Activated CD4-positive, CD25-positive, alpha-beta regulatory T cell (primary cell): Measurements from ENCODE around the gene VPS8.
"Not testable (repeated sequence)": the region's sequence is repeated elsewhere in the genome, so short reads cannot be mapped to it uniquely, and the experiment has no call there.

ENCODE experiments used
- DNase-seq, 4 experiments: peaks; one replicate each; lab custom pipeline; 2025; lab: John Stamatoyannopoulos, UW

Gene VPS8

GRCh38 chr3:184985586-184985985 is 173.6 kb downstream of the VPS8 start:
- DNase-seq, result no peak

DNA sequence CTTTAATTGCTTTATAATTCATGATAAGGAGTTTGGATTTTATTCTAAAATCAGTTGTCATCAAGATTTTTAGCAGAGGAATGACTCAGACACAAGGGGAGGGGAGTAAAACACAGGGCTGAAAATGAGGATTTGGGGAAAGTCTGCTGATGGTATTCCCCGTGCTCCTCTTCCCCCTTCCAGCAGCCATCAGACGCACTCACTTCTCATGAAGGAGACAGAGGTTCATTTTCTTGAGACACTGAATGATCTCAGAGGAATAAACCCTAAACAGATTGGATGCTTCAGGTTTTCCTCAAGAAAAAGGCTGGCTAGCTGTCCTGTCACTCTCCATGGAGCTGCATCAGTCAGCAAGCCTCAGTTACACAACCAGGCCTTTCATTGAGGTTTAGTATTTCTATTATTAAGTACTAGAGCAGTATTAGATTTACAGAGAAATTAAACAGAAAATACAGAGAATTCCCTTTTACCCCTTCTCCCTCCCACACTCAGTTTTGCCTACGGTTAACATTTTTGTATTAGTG is 174.5 kb downstream of the VPS8 start:
- DNase-seq, result no peak

DNA sequence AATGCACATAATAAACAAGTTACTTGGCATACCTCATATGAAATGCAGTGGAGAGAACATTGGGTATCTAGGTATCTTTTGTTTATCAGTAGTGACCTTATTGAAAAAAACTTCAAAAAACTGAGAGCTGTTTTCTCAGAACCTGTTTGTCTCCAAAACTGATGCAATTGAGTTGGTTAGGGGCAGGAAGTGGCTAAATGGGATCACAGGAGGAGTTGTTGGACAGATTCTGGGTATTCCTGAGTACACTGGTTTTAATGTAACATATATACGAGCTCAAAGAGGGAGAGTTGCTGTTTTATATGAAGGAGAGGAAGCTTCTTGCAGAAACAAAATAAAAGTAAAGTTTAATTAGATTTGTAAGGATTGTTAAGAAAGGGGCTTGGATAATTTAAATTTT is 181.4 kb downstream of the VPS8 start:
- no peak for DNase-seq

DNA sequence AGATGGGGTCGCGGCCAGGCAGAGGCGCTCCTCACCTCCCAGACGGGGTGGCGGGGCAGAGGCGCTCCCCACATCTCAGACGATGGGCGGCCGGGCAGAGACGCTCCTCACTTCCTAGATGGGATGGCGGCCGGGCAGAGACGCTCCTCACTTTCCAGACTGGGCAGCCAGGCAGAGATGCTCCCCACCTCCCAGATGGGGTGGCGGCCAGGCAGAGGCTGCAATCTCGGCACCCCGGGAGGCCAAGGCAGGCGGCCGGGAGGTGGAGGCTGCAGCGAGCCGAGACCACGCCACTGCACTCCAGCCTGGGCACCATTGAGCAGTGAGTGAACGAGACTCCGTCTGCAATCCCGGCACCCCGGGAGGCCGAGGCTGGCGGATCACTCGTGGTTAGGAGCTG is 191.9 kb downstream of the VPS8 start:
- DNase-seq, result not testable (repeated sequence)

DNA sequence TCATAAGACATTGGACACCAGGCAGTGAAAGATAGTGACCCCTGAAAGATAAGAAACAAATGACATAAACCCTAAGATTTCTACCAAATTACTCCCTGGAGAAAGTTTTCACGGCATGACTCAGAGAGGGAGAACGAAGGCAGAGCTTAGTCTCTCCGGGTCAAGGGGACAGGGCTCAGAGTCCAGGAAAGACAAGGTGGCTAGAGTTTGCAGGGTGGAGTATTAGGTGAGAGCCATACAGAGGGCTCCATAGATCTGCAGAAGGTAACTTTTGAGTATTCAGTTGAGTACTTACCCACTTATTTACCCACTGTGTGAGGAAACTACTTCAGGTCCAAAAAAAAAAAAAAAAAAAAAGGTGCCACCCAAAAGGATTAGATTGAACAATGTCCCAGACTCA is 197.7 kb downstream of the VPS8 start:
- DNase-seq, result no peak

DNA sequence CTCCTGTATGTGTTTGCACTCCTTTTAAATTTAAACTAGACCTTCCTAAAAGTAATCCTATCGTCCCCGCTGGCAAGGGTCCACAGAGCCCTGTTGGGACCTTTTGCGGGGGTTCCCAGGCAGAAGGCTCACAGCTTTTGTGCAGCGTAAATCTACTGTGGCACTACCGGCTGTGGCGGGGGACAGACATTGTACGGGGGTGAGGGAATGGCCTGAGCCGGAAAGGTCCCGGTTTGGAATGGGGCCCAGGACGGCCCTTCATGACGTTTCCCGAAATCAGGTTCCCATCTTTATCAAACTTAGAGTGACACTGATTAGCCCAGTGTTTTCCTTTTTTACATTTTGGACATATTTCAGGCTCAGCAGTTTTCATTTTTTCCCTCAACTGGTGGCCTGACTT is 205.6 kb downstream of the VPS8 start:
- not testable (repeated sequence) for DNase-seq

- not testable (repeated sequence) for DNase-seq
Observed at GRCh38 chr3:185017996-185018395, 206.0 kb downstream of the VPS8 start.

DNA sequence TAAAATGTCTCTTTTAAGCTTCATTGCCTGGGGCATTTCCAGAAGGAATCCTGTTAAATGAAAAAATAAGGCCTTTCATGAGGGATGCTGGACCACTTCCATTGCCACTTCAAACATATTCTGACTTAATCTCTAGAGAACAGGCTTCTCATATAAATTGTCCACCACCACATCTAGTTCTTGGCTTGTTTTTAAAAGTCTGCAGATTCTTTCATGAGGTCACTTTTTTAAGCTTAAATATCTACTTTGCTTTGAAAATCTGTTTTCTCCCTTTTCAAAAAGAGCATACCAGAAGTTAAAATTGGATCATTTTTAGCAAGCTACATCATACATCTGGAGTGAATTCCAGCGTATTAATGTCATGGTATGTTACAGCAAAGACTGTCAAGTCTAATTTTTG is 209.3 kb downstream of the VPS8 start:
- no peak for DNase-seq

DNA sequence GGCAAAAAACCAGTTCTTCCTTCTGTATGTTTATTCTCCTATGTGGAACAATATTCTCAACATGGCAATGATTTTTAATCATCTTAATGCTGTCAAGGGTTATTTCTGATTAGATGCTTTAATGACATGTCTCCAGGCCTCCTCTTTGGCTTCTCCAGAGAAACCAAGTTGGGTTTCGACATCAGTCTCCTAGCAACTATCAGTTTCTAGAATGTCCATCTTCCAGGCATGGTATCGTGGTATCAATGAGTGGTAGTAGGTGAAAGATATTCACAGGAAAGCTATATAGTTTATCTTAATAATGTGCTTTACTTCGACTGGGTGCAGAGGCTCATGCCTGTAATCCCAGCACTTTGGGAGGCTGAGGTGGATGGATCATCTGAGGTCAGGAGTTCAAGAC is 212.4 kb downstream of the VPS8 start:
- no peak for DNase-seq

- no peak for DNase-seq
Observed at GRCh38 chr3:185024966-185025365, 213.0 kb downstream of the VPS8 start.

- no peak for DNase-seq
Observed at GRCh38 chr3:185028121-185028520, 216.2 kb downstream of the VPS8 start.

- no peak for DNase-seq
Observed at GRCh38 chr3:185029086-185029485, 217.1 kb downstream of the VPS8 start.

DNA sequence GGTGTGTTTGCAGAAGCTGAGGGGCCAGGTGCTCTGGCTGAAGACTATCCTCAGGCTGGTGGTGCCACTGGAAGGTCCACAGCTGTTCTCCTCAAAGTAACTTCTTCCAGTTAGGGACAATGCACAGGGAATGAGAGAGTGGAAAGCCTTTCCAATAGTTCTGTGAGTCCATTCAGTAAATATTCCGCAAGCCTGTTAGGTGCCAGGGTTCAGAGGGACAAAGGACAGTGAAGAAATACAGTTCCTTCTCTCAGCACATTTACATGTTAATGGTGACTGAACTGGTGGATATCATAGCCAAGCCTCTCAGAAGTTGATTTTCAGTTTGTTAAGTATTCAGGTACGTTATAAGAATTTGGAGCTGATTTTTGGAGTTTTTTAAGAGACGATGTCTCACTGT is 218.4 kb downstream of the VPS8 start:
- no peak for DNase-seq

GRCh38 chr3:185030951-185031350 is 219.0 kb downstream of the VPS8 start:
- DNase-seq, result no peak

- no peak for DNase-seq
Observed at GRCh38 chr3:185037801-185038200, 225.8 kb downstream of the VPS8 start.

DNA sequence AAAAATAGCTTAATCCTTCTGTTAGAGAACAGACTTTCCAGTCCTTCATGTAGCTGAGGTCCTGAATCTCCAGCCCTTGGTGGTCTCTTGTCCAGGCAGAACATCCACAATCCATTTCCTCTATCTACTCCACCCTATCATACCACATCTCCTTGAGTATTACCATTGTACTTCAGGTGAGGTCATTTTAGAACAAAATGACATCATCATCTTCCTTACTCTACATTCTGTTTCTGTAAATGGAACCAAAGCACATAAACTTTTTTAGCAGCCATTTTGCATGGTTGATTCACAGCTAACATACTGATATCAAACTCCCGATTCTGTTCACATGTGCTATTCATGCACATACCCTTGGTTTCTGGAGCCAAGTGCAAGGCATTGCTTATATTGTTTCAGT is 228.5 kb downstream of the VPS8 start:
- no peak for DNase-seq

DNA sequence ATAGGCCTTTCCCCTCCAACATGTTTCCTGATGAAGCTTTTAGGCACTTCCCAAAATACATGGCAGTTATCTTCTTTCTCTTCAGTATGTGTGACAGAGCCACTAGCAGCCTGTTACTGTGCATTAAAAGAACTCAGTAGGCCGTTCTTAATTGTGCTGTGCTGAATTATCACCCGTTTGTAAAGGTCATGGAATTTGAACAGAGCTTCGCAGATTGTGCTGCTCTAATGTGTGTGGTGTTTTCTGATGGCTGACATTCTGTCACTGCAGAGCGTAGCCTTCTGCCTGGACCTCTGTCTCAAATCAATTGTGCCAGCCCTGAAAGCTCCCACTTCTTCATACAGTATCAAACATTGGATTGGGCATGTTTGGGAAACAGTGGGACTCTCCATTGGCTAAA is 229.6 kb downstream of the VPS8 start:
- DNase-seq, result no peak

- no peak for DNase-seq
Observed at GRCh38 chr3:185042312-185043050, 230.5 kb downstream of the VPS8 start.

GRCh38 chr3:185046164-185046515 is 234.2 kb downstream of the VPS8 start:
- DNase-seq, result no peak

GRCh38 chr3:185046603-185047002 is 234.6 kb downstream of the VPS8 start:
- no peak for DNase-seq

- DNase-seq, result no peak
Observed at GRCh38 chr3:185049710-185050109, 237.7 kb downstream of the VPS8 start.

GRCh38 chr3:185051801-185052200 is 239.8 kb downstream of the VPS8 start:
- no peak for DNase-seq

DNA sequence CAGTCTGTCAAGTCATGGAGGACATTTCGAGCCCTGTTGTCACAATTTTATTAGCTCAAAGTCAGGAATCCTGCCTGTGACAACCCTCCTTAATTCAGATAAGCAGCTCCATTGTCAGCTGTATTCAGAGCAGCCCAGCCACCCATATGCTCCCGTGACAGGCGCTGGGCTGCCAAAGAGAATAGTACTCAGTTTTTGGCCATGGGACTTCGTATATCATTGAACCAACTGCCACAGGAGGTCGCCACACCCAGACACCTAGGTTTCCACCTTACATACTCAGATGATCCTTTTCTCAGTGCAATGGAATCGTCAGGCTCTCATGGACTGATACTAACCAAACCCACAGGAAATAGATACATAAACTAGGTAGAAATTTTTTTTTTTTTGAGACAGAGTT is 240.7 kb downstream of the VPS8 start:
- DNase-seq, result no peak

GRCh38 chr3:185056908-185057307 is 244.9 kb downstream of the VPS8 start:
- no peak for DNase-seq
